HEK293 (cell line): ENCODE measurements around the gene HSD17B10.

Experiments
- GLIS2 ChIP-seq: fragments of 450-650 bp; formaldehyde crosslinking; IDR thresholded peaks from 2 replicates; pipeline ENCODE4 v1.5.1; 2016; ENCODE audit warnings: missing biosample characterization, missing genetic modification characterization
- HOXC10 ChIP-seq: sonication (generic); formaldehyde crosslinking; IDR thresholded peaks from 2 replicates; pipeline ENCODE4 v1.8.1; 2023; ENCODE audit warnings: mild to moderate bottlenecking, missing genetic modification reagents
- KLF8 ChIP-seq: fragments of 450-650 bp; formaldehyde crosslinking; IDR thresholded peaks from 2 replicates; pipeline ENCODE4 v1.5.1; 2016; ENCODE audit warnings: missing biosample characterization, missing genetic modification characterization
- OSR2 ChIP-seq: fragments of 450-650 bp; formaldehyde crosslinking; IDR thresholded peaks from 2 replicates; pipeline ENCODE4 v1.5.1; 2016; ENCODE audit warnings: missing biosample characterization, missing genetic modification characterization
- PATZ1 ChIP-seq: fragments of 450-650 bp; formaldehyde crosslinking; IDR thresholded peaks from 2 replicates; pipeline ENCODE4 v1.5.1; 2016; ENCODE audit warnings: missing biosample characterization, missing genetic modification characterization
- PRDM10 ChIP-seq: fragments of 450-650 bp; formaldehyde crosslinking; IDR thresholded peaks from 2 replicates; pipeline ENCODE4 v1.5.1; 2016; ENCODE audit warnings: missing biosample characterization, missing genetic modification characterization
- REPIN1 ChIP-seq: fragments of 450-650 bp; formaldehyde crosslinking; IDR thresholded peaks from 2 replicates; pipeline ENCODE4 v1.5.1; 2017; ENCODE audit warnings: missing biosample characterization, missing genetic modification characterization, low read depth
- ZBTB20 ChIP-seq: fragments of 450-650 bp; formaldehyde crosslinking; IDR thresholded peaks from 2 replicates; pipeline ENCODE4 v1.5.1; 2016; ENCODE audit warnings: missing biosample characterization, missing genetic modification characterization
- ZFP37 ChIP-seq: fragments of 450-650 bp; formaldehyde crosslinking; IDR thresholded peaks from 2 replicates; pipeline ENCODE4 v1.5.1; 2016; ENCODE audit warnings: missing biosample characterization, missing genetic modification characterization
- ZFP69B ChIP-seq: fragments of 450-650 bp; formaldehyde crosslinking; IDR thresholded peaks from 2 replicates; pipeline ENCODE4 v1.5.1; 2016; ENCODE audit warnings: missing biosample characterization, missing genetic modification characterization
- ZIC2 ChIP-seq: fragments of 450-650 bp; formaldehyde crosslinking; IDR thresholded peaks from 2 replicates; pipeline ENCODE4 v1.5.1; 2016; ENCODE audit warnings: missing biosample characterization, missing genetic modification characterization
- ZNF148 ChIP-seq: fragments of 450-650 bp; formaldehyde crosslinking; IDR thresholded peaks from 2 replicates; pipeline ENCODE4 v1.5.0; 2017; ENCODE audit warnings: missing biosample characterization, missing genetic modification characterization, borderline replicate concordance
- ZNF239 ChIP-seq: fragments of 450-650 bp; formaldehyde crosslinking; IDR thresholded peaks from 2 replicates; pipeline ENCODE4 v1.5.1; 2016; ENCODE audit warnings: missing biosample characterization, missing genetic modification characterization
- ZNF248 ChIP-seq: fragments of 450-650 bp; formaldehyde crosslinking; IDR thresholded peaks from 2 replicates; pipeline ENCODE4 v1.5.1; 2017; ENCODE audit warnings: missing biosample characterization, missing genetic modification characterization
- ZNF280C ChIP-seq: fragments of 450-650 bp; formaldehyde crosslinking; IDR thresholded peaks from 2 replicates; pipeline ENCODE4 v1.5.1; 2016; ENCODE audit warnings: missing biosample characterization, missing genetic modification characterization
- ZNF354C ChIP-seq: fragments of 450-650 bp; formaldehyde crosslinking; IDR thresholded peaks from 2 replicates; pipeline ENCODE4 v1.5.1; 2016; ENCODE audit warnings: missing biosample characterization, missing genetic modification characterization, low read depth, borderline replicate concordance
- ZNF366 ChIP-seq: fragments of 450-650 bp; formaldehyde crosslinking; conservative IDR thresholded peaks from 2 replicates; pipeline ENCODE4 v1.5.1; 2016; ENCODE audit warnings: missing biosample characterization, missing genetic modification characterization
- ZNF558 ChIP-seq: fragments of 450-650 bp; formaldehyde crosslinking; IDR thresholded peaks from 2 replicates; pipeline ENCODE4 v1.5.1; 2016; ENCODE audit warnings: missing biosample characterization, missing genetic modification characterization
- ZNF777 ChIP-seq: fragments of 450-650 bp; formaldehyde crosslinking; IDR thresholded peaks from 2 replicates; pipeline ENCODE4 v1.5.1; 2017; ENCODE audit warnings: missing biosample characterization, missing genetic modification characterization, borderline replicate concordance
- ZSCAN30 ChIP-seq: fragments of 450-650 bp; IDR thresholded peaks from 2 replicates; pipeline ENCODE4 v1.5.1; 2018; ENCODE audit warnings: missing biosample characterization, mild to moderate bottlenecking, missing genetic modification characterization, moderate library complexity
- ZXDB ChIP-seq: fragments of 450-650 bp; formaldehyde crosslinking; IDR thresholded peaks from 2 replicates; pipeline ENCODE4 v1.5.1; 2016; ENCODE audit warnings: missing biosample characterization, missing genetic modification characterization

The HSD17B10 gene

GRCh38 chrX:53440621-53441517 lies 6.7 kb upstream of the HSD17B10 start (continued):
- no peak for TF ChIP-seq ZSCAN30 (tag by site-specific recombination)
- TF ChIP-seq ZNF558 (tag by site-specific recombination) = no peak
- TF ChIP-seq OSR2 (tag by site-specific recombination) = peak; percentile 34
- TF ChIP-seq ZNF354C (tag by site-specific recombination) = no peak
- no peak for TF ChIP-seq HOXC10 (CRISPR knock-in tag)
- peak; percentile 88 for TF ChIP-seq ZBTB20
- no peak for TF ChIP-seq ZNF248 (tag by site-specific recombination)
- TF ChIP-seq ZXDB (tag by site-specific recombination) = peak; percentile 27; the same call in 1 of the 2 replicates
- no peak for TF ChIP-seq ZNF777 (tag by site-specific recombination)
- TF ChIP-seq ZNF148 (tag by site-specific recombination) = no peak
- TF ChIP-seq ZNF366 = 0 out of 2 replicates have a peak, but pooled peaks have one; percentile 28
- peak; percentile 63 for TF ChIP-seq PATZ1 (tag by site-specific recombination)
- TF ChIP-seq GLIS2 = peak; percentile 56; the same call in 1 of the 2 replicates
- peak; percentile 69; the same call in 1 of the 2 replicates for TF ChIP-seq ZFP37 (tag by site-specific recombination)
- 0 out of 2 replicates have a peak, but pooled peaks have one; percentile 46 for TF ChIP-seq KLF8 (tag by site-specific recombination)
- TF ChIP-seq ZIC2 (tag by site-specific recombination) = 0 out of 2 replicates have a peak, but pooled peaks have one; percentile 14
- peak; percentile 52; the same call in 1 of the 2 replicates for TF ChIP-seq ZFP69B
- peak; percentile 70 for TF ChIP-seq PRDM10 (tag by site-specific recombination)
- TF ChIP-seq REPIN1 = no peak
- TF ChIP-seq ZNF239 (tag by site-specific recombination) = no peak
- TF ChIP-seq ZNF280C = no peak
